Measurements from ENCODE around the gene VAV2.

Gene VAV2

DNA sequence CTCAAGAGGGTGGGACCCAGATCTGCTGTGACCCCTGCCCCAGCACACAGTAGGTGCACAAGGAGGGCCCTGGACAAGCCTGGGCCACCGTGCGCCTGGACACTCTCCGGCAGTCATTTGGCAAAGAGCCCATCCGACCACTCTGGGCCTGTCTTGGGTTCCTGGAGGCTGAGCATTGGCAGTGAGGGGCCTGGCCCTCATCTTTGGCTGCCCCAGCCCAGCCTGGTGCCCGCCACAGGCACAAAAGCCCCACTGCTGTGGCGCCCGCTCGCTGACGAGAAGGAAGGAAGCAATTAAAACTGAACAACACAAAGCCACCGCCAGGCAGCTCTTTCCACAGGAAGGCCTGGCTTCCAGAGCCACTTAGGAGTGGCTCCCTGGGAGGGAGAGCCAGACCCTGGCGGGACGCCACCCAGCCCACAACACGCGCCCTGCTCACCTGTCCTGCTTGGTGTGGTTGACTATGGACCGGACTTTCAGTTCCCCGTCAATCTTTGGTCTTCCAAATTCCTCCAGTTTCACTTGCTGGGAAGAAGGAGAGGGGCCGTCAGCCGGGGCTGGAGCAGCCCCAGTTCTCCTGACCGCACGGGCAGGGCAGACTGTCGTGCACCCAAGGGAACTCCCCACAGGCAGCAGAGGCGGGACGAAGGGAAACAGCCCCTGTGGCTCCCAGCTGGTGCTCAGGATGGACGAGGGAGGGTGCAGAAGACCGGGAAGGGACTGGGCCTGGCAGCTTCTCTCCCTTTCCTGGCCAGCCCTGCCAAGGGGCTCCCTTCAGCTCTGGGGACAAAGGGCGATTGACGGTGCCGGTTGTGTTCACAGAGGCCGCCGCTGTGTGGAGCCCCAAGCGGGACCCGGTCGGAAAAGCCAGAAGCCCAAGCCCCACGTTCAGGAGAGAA lies 203.1 kb downstream of the VAV2 start:
- H3K27me3 Mint-ChIP-seq: no peaks in the 10 kb centered on the region
- H3K9me3 Mint-ChIP-seq: no peaks in the 10 kb centered on the region
- H3K27ac Mint-ChIP-seq: no peak overlapping the region
- no peaks in the 10 kb centered on the region for H3K36me3 Mint-ChIP-seq
- no peaks in the 10 kb centered on the region for H3K4me1 Mint-ChIP-seq
- no peak overlapping the region for H3K4me3 Mint-ChIP-seq

DNA sequence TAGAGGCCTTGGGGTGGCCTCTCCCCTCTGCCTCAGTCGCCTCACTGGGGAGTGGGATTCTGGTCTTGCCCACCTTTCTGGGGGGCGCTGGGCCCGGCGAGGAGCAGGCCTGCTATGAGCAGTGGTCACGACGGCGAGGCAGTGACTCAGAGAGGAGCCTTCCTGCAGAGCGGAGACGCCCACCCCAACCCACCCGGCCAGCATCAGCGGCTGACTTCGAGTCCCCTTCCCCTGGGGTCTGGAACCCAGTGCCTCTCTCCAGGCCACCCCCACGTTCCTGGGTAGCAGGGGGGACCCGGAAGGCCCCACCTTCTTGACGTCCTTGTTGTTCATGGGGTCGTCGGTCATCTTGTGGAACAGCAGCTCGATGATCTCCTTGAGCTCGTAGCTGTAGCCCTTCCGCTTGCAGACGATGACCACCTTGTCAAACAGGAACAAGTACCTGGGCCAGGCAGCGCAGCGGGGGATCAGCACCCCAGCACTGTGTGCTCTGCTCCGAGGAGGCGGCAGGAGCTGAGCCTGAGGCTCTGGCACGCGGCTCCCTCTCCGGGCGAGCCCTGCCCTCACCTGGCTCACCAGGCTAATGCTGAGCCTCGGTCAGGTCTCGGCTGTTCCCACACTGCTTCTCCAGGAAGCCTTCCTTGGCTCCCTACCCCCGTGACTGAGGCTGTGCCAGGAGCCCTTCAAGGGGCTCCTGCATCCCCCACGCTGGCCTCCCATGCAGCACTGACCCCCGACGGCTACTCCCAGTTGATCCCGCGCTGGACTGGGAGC lies 203.9 kb downstream of the VAV2 start:
- no peaks in the 10 kb centered on the region for H3K36me3 Mint-ChIP-seq
- no peaks in the 10 kb centered on the region for H3K27me3 Mint-ChIP-seq
- no peak overlapping the region for H3K4me3 Mint-ChIP-seq
- no peaks in the 10 kb centered on the region for H3K9me3 Mint-ChIP-seq
- H3K27ac Mint-ChIP-seq: no peak overlapping the region
- no peaks in the 10 kb centered on the region for H3K4me1 Mint-ChIP-seq

- no peaks in the 10 kb centered on the region for H3K4me1 Mint-ChIP-seq
- no peaks in the 10 kb centered on the region for H3K9me3 Mint-ChIP-seq
- no peak overlapping the region for H3K4me3 Mint-ChIP-seq
- no peak overlapping the region for H3K27ac Mint-ChIP-seq
- no peaks in the 10 kb centered on the region for H3K27me3 Mint-ChIP-seq
- H3K36me3 Mint-ChIP-seq: no peaks in the 10 kb centered on the region
These were observed 204.4 kb downstream of the VAV2 start for GRCh38 chr9:133787754-133788025.

DNA sequence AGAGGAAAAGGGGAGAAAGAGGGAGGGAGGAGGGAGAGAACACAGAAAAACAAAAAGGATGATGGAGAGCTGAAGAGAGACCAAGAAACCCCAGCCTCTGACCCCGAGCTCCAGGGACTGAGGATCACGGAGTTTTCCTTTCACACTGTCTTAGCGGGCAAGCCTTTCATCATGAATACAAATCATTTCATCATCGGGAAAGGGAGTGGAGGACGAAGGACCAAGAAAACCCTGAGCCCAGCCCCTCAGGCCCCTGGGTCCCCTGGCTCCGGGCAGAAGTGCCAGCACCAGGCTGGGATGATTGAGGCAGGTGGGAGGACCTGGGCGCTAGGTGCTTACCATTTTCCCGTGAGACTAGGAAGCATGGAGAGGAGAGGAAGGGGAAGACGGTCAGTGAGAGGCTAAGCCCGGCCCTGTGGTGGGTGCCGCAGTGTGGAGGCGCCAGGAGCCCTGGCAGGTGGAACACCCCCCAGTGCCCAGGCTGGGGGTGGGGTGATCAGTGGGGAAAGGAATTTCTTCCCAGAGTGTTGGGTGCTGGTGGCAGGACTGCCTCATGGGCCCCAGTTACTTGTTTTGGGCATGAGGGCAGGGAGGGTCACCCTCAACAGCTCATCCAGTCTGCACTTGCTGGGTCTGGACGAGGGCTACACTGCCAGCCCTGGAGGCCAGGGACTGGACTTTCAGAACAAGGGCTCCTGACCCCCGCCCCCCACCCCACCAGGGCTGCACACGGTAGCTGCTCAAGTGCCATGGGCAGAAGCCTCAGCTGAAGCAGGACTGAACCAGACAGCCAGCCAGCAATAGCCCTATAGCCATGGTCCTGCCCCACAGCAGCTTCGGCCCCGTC lies 205.0 kb downstream of the VAV2 start:
- H3K9me3 Mint-ChIP-seq: no peaks in the 10 kb centered on the region
- H3K36me3 Mint-ChIP-seq: no peaks in the 10 kb centered on the region
- H3K4me3 Mint-ChIP-seq: no peak overlapping the region
- no peaks in the 10 kb centered on the region for H3K4me1 Mint-ChIP-seq
- no peaks in the 10 kb centered on the region for H3K27me3 Mint-ChIP-seq
- no peak overlapping the region for H3K27ac Mint-ChIP-seq

DNA sequence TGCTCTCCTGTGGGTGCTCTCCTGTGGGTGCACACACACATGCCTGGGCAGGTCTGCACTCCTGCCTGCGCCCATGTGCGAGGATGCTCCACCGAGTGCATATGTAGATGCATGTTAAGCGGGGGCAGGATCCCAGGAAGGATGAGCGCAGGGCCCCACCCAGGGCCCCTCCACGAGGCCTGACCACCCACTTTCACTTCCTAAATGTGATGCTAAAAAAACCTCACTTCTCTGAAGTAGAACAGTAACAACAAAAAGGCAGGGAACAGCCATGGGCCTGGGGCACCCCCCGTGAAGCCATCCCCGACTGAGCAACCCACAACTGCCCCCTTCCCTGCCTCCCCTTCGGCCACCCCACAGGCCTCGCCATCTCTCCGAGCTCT lies 205.8 kb downstream of the VAV2 start:
- no peaks in the 10 kb centered on the region for H3K27me3 Mint-ChIP-seq
- H3K4me1 Mint-ChIP-seq: no peaks in the 10 kb centered on the region
- no peaks in the 10 kb centered on the region for H3K9me3 Mint-ChIP-seq
- H3K4me3 Mint-ChIP-seq: no peak overlapping the region
- H3K27ac Mint-ChIP-seq: no peak overlapping the region
- H3K36me3 Mint-ChIP-seq: no peaks in the 10 kb centered on the region

DNA sequence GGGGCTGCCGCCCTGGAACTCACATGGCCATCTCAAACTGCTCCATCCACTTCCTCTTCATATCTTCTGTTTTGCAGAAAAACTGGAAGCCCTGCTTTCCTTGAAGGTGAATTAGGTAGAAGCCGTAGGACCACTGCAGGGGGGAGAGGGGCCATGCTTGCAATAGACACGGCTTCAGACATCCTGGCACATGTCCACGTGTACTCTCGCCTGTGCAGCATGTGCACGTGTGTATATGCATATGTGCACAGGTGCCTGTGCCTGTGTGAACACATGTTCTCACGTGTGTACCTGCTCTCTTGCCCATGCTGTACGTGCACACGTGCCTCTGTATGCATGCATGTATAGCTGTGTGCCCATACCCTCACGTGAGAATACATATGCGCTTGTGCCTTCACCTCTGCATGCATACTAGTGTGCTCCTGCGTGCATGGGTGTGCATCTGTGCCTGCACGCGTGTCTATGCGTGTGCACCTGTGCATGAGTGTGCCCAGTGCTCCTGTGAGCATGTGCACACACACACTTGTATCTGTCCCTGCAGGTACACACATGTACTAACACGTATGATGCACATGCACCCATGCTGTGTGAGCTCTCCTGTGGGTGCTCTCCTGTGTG lies 206.3 kb downstream of the VAV2 start:
- Mint-ChIP-seq H3K27me3 (no peaks in the 10 kb centered on the region), H3K4me3 (no peak overlapping the region), H3K4me1 (no peaks in the 10 kb centered on the region), H3K36me3 (no peaks in the 10 kb centered on the region), H3K9me3 (no peaks in the 10 kb centered on the region), H3K27ac (no peak overlapping the region)

DNA sequence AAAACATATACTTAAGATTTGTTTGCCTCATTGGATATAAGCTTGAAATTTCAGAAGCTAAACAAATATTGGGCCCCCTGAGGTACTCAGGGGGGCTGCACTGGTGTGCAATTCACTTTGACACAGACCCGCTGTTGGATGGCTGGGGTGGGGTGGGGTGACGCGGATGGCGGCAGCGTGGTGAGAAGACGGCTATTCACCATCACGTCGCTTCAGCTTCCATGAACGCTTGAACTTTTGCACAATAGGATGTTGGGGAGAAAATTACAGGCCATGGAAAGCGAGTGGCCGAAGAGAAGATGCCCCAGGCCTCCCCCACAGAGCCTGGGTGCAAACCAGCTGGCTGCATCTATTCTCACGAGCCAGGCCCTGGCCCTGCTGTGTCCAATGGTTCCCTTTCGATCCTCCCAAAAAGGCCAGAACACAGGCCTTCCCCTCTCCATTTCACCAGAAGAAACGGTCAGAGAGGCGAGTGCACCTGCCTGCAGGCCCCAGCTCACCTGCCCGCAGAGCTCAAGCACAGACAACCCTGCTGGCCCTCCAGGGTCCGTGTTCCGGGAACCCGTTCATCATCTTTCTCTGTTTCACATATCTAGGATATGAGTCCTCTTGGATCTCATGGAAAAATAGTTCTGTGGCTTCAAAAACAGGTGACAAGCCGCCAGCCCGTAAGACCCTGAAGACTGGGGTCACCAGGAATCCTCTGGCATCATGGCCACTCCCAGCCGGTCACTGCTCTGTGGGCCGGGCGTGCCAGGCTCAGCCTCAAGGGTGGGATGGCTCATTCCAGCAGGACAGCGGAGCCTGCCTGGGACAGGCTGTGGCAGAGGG lies 207.2 kb downstream of the VAV2 start:
- H3K27me3 Mint-ChIP-seq: no peaks in the 10 kb centered on the region
- no peaks in the 10 kb centered on the region for H3K36me3 Mint-ChIP-seq
- H3K4me3 Mint-ChIP-seq: no peak overlapping the region
- no peak overlapping the region for H3K27ac Mint-ChIP-seq
- no peaks in the 10 kb centered on the region for H3K9me3 Mint-ChIP-seq
- H3K4me1 Mint-ChIP-seq: no peaks in the 10 kb centered on the region

GRCh38 chr9:133783331-133783731 lies 208.8 kb downstream of the VAV2 start:
- Mint-ChIP-seq H3K36me3 (no peaks in the 10 kb centered on the region), H3K27me3 (no peaks in the 10 kb centered on the region), H3K27ac (no peak overlapping the region), H3K4me3 (no peak overlapping the region), H3K4me1 (no peaks in the 10 kb centered on the region), H3K9me3 (no peaks in the 10 kb centered on the region)

GRCh38 chr9:133782157-133783130 lies 209.7 kb downstream of the VAV2 start:
- Mint-ChIP-seq H3K36me3 (no peaks in the 10 kb centered on the region), H3K4me1 (no peaks in the 10 kb centered on the region), H3K9me3 (no peaks in the 10 kb centered on the region), H3K27me3 (no peaks in the 10 kb centered on the region), H3K4me3 (no peak overlapping the region), H3K27ac (no peak overlapping the region)

DNA sequence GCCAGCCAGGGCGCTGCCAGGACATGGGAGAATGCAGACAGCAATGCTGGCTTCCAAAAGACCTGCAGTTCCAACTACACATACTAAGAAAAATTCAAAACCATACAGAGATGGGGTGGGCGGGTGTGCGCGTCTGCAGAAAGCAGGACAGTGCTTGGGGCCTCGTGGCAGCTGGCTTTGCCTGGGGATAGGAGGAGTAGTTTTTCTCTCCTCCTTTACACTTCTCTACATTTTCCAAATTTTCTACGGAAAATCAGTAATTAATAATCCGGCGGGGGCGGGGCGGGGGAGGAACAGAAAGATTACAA lies 210.3 kb downstream of the VAV2 start:
- H3K27ac Mint-ChIP-seq: no peak overlapping the region
- H3K4me3 Mint-ChIP-seq: no peak overlapping the region
- H3K9me3 Mint-ChIP-seq: no peaks in the 10 kb centered on the region
- H3K27me3 Mint-ChIP-seq: no peaks in the 10 kb centered on the region
- no peaks in the 10 kb centered on the region for H3K36me3 Mint-ChIP-seq
- no peaks in the 10 kb centered on the region for H3K4me1 Mint-ChIP-seq

- Mint-ChIP-seq H3K27ac (no peak overlapping the region), H3K27me3 (no peaks in the 10 kb centered on the region), H3K4me3 (no peak overlapping the region), H3K9me3 (no peaks in the 10 kb centered on the region), H3K36me3 (no peaks in the 10 kb centered on the region), H3K4me1 (no peaks in the 10 kb centered on the region)
These were observed 210.9 kb downstream of the VAV2 start for GRCh38 chr9:133780962-133781827.

- H3K36me3 Mint-ChIP-seq: no peaks in the 10 kb centered on the region
- no peaks in the 10 kb centered on the region for H3K4me1 Mint-ChIP-seq
- no peak overlapping the region for H3K4me3 Mint-ChIP-seq
- H3K27me3 Mint-ChIP-seq: no peaks in the 10 kb centered on the region
- H3K9me3 Mint-ChIP-seq: no peaks in the 10 kb centered on the region
- H3K27ac Mint-ChIP-seq: no peak overlapping the region
These were observed 211.6 kb downstream of the VAV2 start for GRCh38 chr9:133780404-133780945.
